Measurements from ENCODE around the gene PDE10A.
"Not testable (repeated sequence)": the region's sequence is repeated elsewhere in the genome, so short reads cannot be mapped to it uniquely, and the experiment has no call there.

Gene PDE10A

DNA sequence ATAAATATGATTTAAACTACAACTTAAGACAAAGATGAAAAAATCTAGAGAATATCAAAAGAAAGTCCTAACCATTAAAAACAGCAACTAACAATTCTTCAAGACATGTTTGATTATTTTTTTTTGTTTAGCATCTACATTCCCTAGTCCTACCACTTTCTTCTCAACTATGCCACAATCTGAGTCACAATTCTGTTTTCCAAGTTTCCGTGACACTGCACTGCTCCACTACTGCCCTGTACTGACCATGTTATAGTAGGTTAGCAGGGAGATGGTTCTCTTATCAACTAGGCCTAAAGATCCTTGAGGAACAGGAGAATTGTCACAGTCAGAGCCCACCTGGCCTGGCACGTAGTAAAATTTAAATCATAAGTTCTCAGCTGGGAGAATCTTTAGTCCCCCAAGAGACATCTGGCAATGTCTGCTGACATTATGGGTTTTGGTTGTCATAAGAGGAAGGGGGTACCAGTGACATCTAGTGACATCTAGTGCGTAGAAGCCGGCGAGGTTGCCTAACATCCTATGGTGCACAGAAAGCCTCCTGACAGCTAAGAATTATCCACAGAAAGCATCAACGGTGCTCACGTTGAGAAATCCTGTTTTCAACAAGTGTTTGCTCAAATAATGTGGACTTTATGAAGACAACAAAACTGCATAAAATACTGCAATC is 100.5 kb downstream of the PDE10A start:
- no peak overlapping the region for H3K4me3 ChIP-seq (replicated peaks; ENCODE audit: low read depth, low read length)
- TF ChIP-seq CTCF (IDR thresholded peaks at IDR 0.05; ENCODE audit: low read length, missing control alignments), result no peak
- no peak for DNase-seq (ENCODE audit: low read depth)

DNA sequence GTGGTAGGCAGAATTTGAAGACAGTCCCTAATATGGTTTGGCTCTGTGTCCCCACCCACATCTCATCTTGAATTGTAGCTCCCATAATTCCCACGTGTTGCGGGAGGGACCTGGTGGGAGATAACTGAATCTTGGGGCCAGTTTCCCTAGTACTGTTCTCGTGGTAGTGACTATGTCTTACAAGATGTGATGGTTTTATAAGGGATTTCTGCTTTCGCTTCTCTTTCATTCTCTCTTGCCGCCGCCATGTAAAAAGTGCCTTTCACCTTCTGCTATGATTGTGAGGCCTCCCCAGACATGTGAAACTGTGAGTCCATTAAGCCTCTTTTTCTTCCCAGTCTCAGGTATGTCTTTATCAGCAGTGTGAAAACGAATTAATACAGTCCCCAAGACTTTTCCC is 103.4 kb downstream of the PDE10A start:
- TF ChIP-seq CTCF (IDR thresholded peaks at IDR 0.05; ENCODE audit: low read length, missing control alignments), result no peak
- H3K4me3 ChIP-seq (replicated peaks; ENCODE audit: low read depth, low read length), result no peak overlapping the region
- no peak for DNase-seq (ENCODE audit: low read depth)

GRCh38 chr6:165558097-165558496 is 104.9 kb downstream of the PDE10A start:
- not testable (repeated sequence) for H3K4me3 ChIP-seq (replicated peaks; ENCODE audit: low read depth, low read length); DNase-seq (ENCODE audit: low read depth)

GRCh38 chr6:165557674-165558073 is 105.4 kb downstream of the PDE10A start:
- H3K4me3 ChIP-seq (replicated peaks; ENCODE audit: low read depth, low read length), result no peak overlapping the region
- DNase-seq (ENCODE audit: low read depth), result no peak
- TF ChIP-seq CTCF (IDR thresholded peaks at IDR 0.05; ENCODE audit: low read length, missing control alignments), result no peak

- DNase-seq (ENCODE audit: low read depth), result peak; percentile 65
- no peak overlapping the region for H3K4me3 ChIP-seq (replicated peaks; ENCODE audit: low read depth, low read length)
- TF ChIP-seq CTCF (IDR thresholded peaks at IDR 0.05; ENCODE audit: low read length, missing control alignments), result no peak
Measured at GRCh38 chr6:165556116-165556843, 106.8 kb downstream of the PDE10A start.

DNA sequence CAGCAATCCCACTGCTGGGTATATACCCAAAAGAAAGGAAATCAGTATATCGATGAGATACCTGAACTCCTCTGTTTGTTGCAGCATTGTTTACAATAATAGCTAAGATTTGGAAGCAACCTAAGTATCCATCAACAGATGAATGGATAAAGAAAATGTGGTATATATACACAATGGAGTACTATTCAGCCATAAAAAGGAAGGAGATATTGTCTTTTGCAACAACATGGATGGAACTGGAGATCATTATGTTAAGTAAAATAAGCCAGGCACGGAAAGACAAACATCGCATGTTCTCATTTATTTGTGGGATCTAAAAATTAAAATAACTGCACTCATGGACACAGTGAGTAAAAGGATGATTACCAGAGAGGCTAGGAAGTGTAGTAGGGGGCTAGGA is 108.4 kb downstream of the PDE10A start:
- not testable (repeated sequence) for H3K4me3 ChIP-seq (replicated peaks; ENCODE audit: low read depth, low read length); DNase-seq (ENCODE audit: low read depth)

- no peak for TF ChIP-seq CTCF (IDR thresholded peaks at IDR 0.05; ENCODE audit: low read length, missing control alignments)
- no peak overlapping the region for H3K4me3 ChIP-seq (replicated peaks; ENCODE audit: low read depth, low read length)
- no peak for DNase-seq (ENCODE audit: low read depth)
Measured at GRCh38 chr6:165552248-165552736, 110.7 kb downstream of the PDE10A start.

DNA sequence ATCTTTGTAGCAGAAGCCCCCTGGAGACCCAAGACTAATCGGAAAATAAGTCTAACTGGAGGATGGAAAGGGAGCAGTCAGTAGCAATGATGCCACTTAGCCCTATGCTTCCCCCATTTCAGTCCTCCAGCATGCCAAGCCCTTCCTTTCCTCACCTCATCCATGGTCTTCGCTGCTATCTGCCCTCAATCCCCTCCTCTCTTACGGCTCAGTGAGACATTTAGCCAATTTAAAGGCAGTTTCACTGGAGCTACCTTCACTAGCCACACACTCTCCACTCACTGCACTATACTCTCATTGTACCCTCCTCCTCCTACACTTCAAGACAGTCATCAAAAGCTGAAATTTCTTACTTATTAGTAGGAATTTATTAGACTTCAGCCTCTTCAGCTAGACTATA is 111.2 kb downstream of the PDE10A start:
- H3K4me3 ChIP-seq (replicated peaks; ENCODE audit: low read depth, low read length), result no peak overlapping the region
- no peak for DNase-seq (ENCODE audit: low read depth)
- no peak for TF ChIP-seq CTCF (IDR thresholded peaks at IDR 0.05; ENCODE audit: low read length, missing control alignments)

Measured in fibroblast of pulmonary artery (primary cell).